Skeletal muscle tissue (tissue), 4 donors: ENCODE measurements around the gene ASCL3. TPM values are rescaled to one million over a fixed set of nuclear protein-coding genes. Genes with fewer than 3 reads are reported as not detected.
A peak's percentile ranks its signal among the peaks of the same experiment; 100 is the strongest.

Experiments used
- H3K27ac ChIP-seq: one replicate; pipeline ENCODE4 v1.7.0; 2013; ENCODE audit warnings: mild to moderate bottlenecking, low read depth, low read length, inconsistent platforms
- H3K27me3 ChIP-seq, 3 donors: one replicate each; pipeline ENCODE4 v1.7.0; 2013; ENCODE audit warnings: low read length in 3 of 3; ENCODE audit not compliant: control insufficient read depth in 3 of 3, insufficient read depth in 3 of 3
- H3K36me3 ChIP-seq, 3 donors: one replicate each; pipeline ENCODE4 v1.7.0; 2013; ENCODE audit warnings: low read length in 3 of 3; ENCODE audit not compliant: control insufficient read depth in 3 of 3, insufficient read depth in 3 of 3
- H3K4me1 ChIP-seq, 3 donors: one replicate each; pipeline ENCODE4 v1.7.0; 2013; ENCODE audit warnings: low read length in 3 of 3, mild to moderate bottlenecking in 3 of 3; ENCODE audit not compliant: control insufficient read depth in 3 of 3, insufficient read depth in 3 of 3
- H3K4me3 ChIP-seq, 3 donors: one replicate each; pipeline ENCODE4 v1.7.0; 2013; ENCODE audit warnings: low read length in 3 of 3
- H3K9ac ChIP-seq, 3 donors: one replicate each; pipeline ENCODE4 v1.7.0; 2013; ENCODE audit warnings: low read length in 3 of 3, mild to moderate bottlenecking in 3 of 3, moderate library complexity in 2 of 3, low read depth in 1 of 3
- H3K9me3 ChIP-seq, 3 donors: one replicate each; pipeline ENCODE4 v1.7.0; 2013; ENCODE audit warnings: low read length in 3 of 3; ENCODE audit not compliant: control insufficient read depth in 3 of 3
- total RNA-seq: library from RNA; depleted of rRNA; stranded (reverse); fragments of >200 nt; gene quantifications from one replicate; pipeline ENCODE4 v1.2.3, GENCODE V29; 2014
- donor health status: Osteomylitis.

ASCL3 gene
- total RNA-seq, 1 donor from 2014 or later = not detected

DNA sequence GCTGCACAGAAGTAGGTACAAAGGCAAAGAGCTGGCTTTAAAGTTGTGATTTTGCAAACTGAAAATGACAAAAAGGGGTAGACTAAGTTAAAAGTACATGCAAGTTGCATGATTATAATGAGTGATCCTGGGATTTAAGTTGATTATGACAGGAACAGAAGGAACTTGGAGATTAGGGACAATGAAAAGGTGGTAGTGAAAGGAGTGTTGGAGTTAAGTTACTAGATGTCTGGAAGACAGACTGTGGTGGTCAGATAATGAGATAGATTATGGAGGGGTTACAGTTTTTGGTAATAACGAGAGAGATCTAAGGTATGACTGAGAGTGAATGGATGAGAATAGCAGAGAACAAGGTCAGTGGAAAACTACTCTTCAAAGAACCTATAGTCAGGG is 29.1 kb upstream of the ASCL3 start:
- peaks cover 0 to 6% (median 0%) of the 10 kb centered on the region in 3 donors for H3K36me3 ChIP-seq
- no peak overlapping the region for H3K9ac ChIP-seq
- H3K4me3 ChIP-seq = no peak overlapping the region
- no peaks in the 10 kb centered on the region for H3K9me3 ChIP-seq
- H3K4me1 ChIP-seq = no peaks in the 10 kb centered on the region
- H3K27ac ChIP-seq = no peak overlapping the region
- H3K27me3 ChIP-seq = no peaks in the 10 kb centered on the region

GRCh38 chr11:8971196-8971923 is 28.5 kb upstream of the ASCL3 start:
- Histone ChIP-seq H3K9me3 (no peaks in the 10 kb centered on the region), H3K27me3 (no peaks in the 10 kb centered on the region), H3K4me3 (no peak overlapping the region), H3K36me3 (peaks cover 0 to 6% (median 0%) of the 10 kb centered on the region in 3 donors), H3K4me1 (no peaks in the 10 kb centered on the region), H3K27ac (no peak overlapping the region), H3K9ac (no peak overlapping the region)

DNA sequence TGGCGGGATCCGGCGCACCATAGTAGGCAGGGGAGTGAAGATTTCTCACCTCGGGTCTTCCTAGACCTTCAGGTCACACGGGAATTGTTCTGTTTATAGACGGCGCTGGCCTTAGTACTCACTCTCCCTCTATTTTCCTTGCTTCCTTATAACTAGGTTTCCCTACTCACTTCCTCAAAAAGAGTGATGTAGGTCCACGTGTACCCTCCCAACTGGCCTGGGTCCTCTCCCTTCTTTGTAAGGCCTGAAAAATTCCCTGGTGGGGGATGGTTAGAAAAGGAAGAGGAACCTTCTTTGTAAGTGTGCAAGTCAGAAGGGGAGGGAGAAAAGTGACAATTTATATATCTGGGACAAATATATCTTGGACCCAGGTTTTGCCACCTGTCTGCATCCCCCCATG is 24.4 kb upstream of the ASCL3 start:
- Histone ChIP-seq H3K36me3 (peaks cover 0 to 6% (median 3%) of the 10 kb centered on the region in 3 donors), H3K4me3 (no peak overlapping the region), H3K4me1 (peaks cover 24 to 27% (median 25%) of the 10 kb centered on the region in 3 donors), H3K9ac (no peak overlapping the region), H3K9me3 (no peaks in the 10 kb centered on the region), H3K27ac (no peak overlapping the region), H3K27me3 (no peaks in the 10 kb centered on the region)

DNA sequence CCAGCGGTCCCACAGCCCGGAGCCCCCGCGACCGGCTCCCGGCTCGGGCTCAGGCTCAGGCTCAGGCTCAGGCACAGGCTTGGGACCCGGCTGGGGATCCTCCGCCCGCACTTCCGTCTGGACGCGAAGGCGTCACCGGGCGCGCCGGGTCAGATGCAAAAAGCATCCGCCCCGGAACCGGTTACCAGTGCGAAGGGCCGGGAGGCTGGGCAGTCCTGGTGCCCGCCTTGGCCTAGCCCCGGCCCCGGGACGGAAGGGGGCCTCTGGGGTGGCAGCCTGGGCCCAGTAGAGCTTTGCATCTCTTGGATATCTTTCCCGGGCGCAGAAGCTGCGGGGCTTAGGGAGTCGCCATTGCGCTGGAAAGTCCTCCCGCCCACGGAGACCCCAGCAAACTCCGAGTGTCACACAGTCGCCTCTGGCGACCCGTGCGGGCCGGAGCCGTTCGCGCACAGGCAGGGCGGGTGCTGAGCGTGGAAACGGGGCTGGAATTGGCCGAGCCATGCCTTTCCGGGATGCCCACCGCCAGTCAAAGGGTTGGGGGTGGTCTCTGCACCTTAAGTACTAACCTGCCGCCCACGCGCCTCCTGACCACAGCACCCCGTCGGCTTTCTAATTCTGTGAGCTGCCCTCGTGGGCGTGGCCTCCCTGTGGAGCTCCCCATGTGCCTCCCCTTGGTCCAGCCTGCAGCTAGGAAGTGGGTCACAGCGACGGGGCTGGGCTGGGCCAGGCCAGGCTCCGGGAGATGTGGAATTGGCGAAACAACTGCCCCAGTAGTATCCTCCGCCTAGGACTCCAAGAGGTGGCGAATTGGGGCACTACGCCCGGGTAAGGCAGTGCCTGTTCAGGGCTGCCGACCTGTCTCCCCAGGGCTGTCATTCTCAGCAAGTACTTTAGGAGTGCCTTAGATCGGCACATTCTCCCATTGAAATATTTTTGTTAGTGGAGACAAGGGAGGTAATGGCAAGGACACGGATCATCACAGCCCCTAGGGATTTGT is 21.8 kb upstream of the ASCL3 start, which contains the start of gene TMEM9B:
TMEM9B (minus strand) TSS at position 119 of the 997 bp plus-strand sequence. CDS start 129 bp downstream, outside the sequence.
- Histone ChIP-seq H3K27me3 (no peaks in the 10 kb centered on the region), H3K9me3 (no peaks in the 10 kb centered on the region), H3K9ac (peak within 1 kb of the TSS; percentile 89 to 98 (median 96)), H3K4me3 (peak within 1 kb of the TSS; percentile 91 to 93 (median 93)), H3K36me3 (peaks cover 0 to 12% (median 6%) of the 10 kb centered on the region in 3 donors), H3K27ac (peak within 1 kb of the TSS; percentile 95), H3K4me1 (peaks cover 24 to 31% (median 31%) of the 10 kb centered on the region in 3 donors)

GRCh38 chr11:8963569-8964323 is 20.9 kb upstream of the ASCL3 start:
- H3K36me3 ChIP-seq = peaks cover 0 to 12% (median 6%) of the 10 kb centered on the region in 3 donors
- peak overlapping the region; percentile 89 to 98 (median 96) for H3K9ac ChIP-seq
- peaks cover 30 to 37% (median 33%) of the 10 kb centered on the region in 3 donors for H3K4me1 ChIP-seq
- H3K4me3 ChIP-seq = peak overlapping the region; percentile 91 to 93 (median 93)
- H3K27ac ChIP-seq = peak overlapping the region; percentile 95
- H3K9me3 ChIP-seq = no peaks in the 10 kb centered on the region
- no peaks in the 10 kb centered on the region for H3K27me3 ChIP-seq

- H3K4me1 ChIP-seq = peaks cover 30 to 37% (median 33%) of the 10 kb centered on the region in 3 donors
- peak overlapping the region in 2 of 3 donors; percentile 93 for H3K4me3 ChIP-seq
- peaks cover 0 to 12% (median 6%) of the 10 kb centered on the region in 3 donors for H3K36me3 ChIP-seq
- H3K27ac ChIP-seq = no peak overlapping the region
- H3K9ac ChIP-seq = peak overlapping the region; percentile 8 to 98 (median 96)
- no peaks in the 10 kb centered on the region for H3K27me3 ChIP-seq
- H3K9me3 ChIP-seq = no peaks in the 10 kb centered on the region
These were observed 20.0 kb upstream of the ASCL3 start for GRCh38 chr11:8962841-8963240.

GRCh38 chr11:8961401-8961800 is 18.6 kb upstream of the ASCL3 start:
- no peak overlapping the region for H3K4me3 ChIP-seq
- H3K4me1 ChIP-seq = peaks cover 30 to 37% (median 33%) of the 10 kb centered on the region in 3 donors
- peaks cover 0 to 17% (median 0%) of the 10 kb centered on the region in 3 donors for H3K36me3 ChIP-seq
- H3K27me3 ChIP-seq = no peaks in the 10 kb centered on the region
- H3K27ac ChIP-seq = no peak overlapping the region
- no peaks in the 10 kb centered on the region for H3K9me3 ChIP-seq
- H3K9ac ChIP-seq = no peak overlapping the region

GRCh38 chr11:8959546-8960166 is 16.8 kb upstream of the ASCL3 start:
- Histone ChIP-seq H3K27ac (peak overlapping the region; percentile 32), H3K27me3 (no peaks in the 10 kb centered on the region), H3K36me3 (peaks cover 8 to 22% (median 10%) of the 10 kb centered on the region in 3 donors), H3K4me3 (no peak overlapping the region), H3K9me3 (no peaks in the 10 kb centered on the region), H3K4me1 (peaks cover 21 to 25% (median 21%) of the 10 kb centered on the region in 3 donors), H3K9ac (peak overlapping the region; percentile 15 to 54 (median 26))

DNA sequence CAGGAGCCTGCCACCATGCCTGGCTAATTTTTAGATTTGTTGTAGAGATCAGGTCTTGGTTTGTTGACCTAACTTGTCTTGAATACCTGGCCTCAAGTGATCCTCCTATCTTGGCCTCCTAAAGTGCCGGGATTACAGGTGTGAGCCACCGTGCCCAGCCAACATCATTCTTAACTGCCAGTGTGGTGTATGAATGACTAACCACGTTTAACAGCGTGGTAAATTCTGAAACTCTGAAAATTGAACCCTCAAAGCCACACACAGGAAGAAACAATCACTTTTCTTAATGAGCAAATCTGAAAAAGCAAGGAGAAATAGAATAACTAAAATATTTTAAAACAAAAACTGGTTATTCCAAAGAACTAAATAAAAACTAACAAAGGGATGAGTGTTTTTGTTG is 14.0 kb upstream of the ASCL3 start:
- Histone ChIP-seq H3K27ac (no peak overlapping the region), H3K9ac (no peak overlapping the region), H3K4me1 (peaks cover 6 to 9% (median 8%) of the 10 kb centered on the region in 3 donors), H3K4me3 (no peak overlapping the region), H3K36me3 (peaks cover 11 to 36% (median 29%) of the 10 kb centered on the region in 3 donors), H3K27me3 (no peaks in the 10 kb centered on the region), H3K9me3 (no peaks in the 10 kb centered on the region)
